Smooth muscle cell (in vitro differentiated cells): ENCODE measurements around the gene LGALS4. TPM values are rescaled to one million over a fixed set of nuclear protein-coding genes. Genes with fewer than 3 reads are reported as not detected.
A peak's percentile ranks its signal among the peaks of the same experiment; 100 is the strongest.
"Not testable (repeated sequence)": the region's sequence is repeated elsewhere in the genome, so short reads cannot be mapped to it uniquely, and the experiment has no call there.

Experiments used
- DNase-seq: peaks from one replicate; lab custom pipeline; 2025; ENCODE audit not compliant: unreplicated experiment; lab: John Stamatoyannopoulos, UW
- H2AFZ ChIP-seq: fragments of 200-600 bp; sonication (generic); 2 replicates; pipeline ENCODE4 v1.6.0; 2016; ENCODE audit warnings: antibody characterized with exemption, low read depth, mild to moderate bottlenecking
- H3F3A ChIP-seq: fragments of 200-600 bp; sonication (generic); 2 replicates; pipeline ENCODE4 v1.6.0; 2017; ENCODE audit warnings: antibody characterized with exemption, low read depth
- H3K27ac ChIP-seq: fragments of 200-600 bp; sonication (generic); 2 replicates; pipeline ENCODE4 v1.5.1; 2016; ENCODE audit warnings: low read depth, mild to moderate bottlenecking
- H3K27me3 ChIP-seq: fragments of 200-600 bp; sonication (generic); 2 replicates; pipeline ENCODE4 v1.6.1; 2016; ENCODE audit warnings: low read depth, mild to moderate bottlenecking
- H3K36me3 ChIP-seq: fragments of 200-600 bp; sonication (generic); 2 replicates; pipeline ENCODE4 v1.5.1; 2016; ENCODE audit warnings: low read depth
- H3K4me1 ChIP-seq: fragments of 200-600 bp; sonication (generic); 2 replicates; pipeline ENCODE4 v1.5.1; 2016; ENCODE audit warnings: low read depth
- H3K4me2 ChIP-seq: fragments of 200-600 bp; sonication (generic); 2 replicates; pipeline ENCODE4 v1.6.0; 2016; ENCODE audit warnings: mild to moderate bottlenecking
- H3K4me3 ChIP-seq: fragments of 200-600 bp; sonication (generic); 2 replicates; pipeline ENCODE4 v1.5.1; 2016; ENCODE audit warnings: mild to moderate bottlenecking
- H3K79me2 ChIP-seq: fragments of 200-600 bp; sonication (generic); 2 replicates; pipeline ENCODE4 v1.6.0; 2016; ENCODE audit warnings: low read depth, mild to moderate bottlenecking
- H3K9ac ChIP-seq: fragments of 200-600 bp; sonication (generic); 2 replicates; pipeline ENCODE4 v1.6.0; 2016; ENCODE audit warnings: low read depth
- H3K9me3 ChIP-seq: fragments of 200-600 bp; sonication (generic); replicated peaks from 2 replicates; pipeline ENCODE4 v1.5.1; 2016; ENCODE audit warnings: low read depth
- H4K20me1 ChIP-seq: fragments of 200-600 bp; sonication (generic); 2 replicates; pipeline ENCODE4 v1.6.0; 2016; ENCODE audit warnings: low read depth
- WGBS: methylation state at CpG from one replicate; pipeline ENCODE4 v1.1.7; 2016; ENCODE audit warnings: low lambda C conversion rate; 5-methylcytosine and 5-hydroxymethylcytosine counted together
- polyA plus RNA-seq: library from polyadenylated mRNA; unstranded; fragments of >200 nt; fragmentation: Nextera tagmentation; extraction: Ambion mirVana; gene quantifications from 2 replicates; pipeline ENCODE4 v1.2.1, GENCODE V29; 2016
- total RNA-seq: library from RNA; depleted of rRNA; stranded (reverse); fragments of >200 nt; gene quantifications from 2 replicates; pipeline ENCODE4 v1.2.3, GENCODE V29; 2014
- TF ChIP-seq, protein P1 (sequence below): fragments of 200-600 bp; sonication (generic); IDR thresholded peaks from 2 replicates; pipeline ENCODE4 v1.5.1; 2017; ENCODE audit warnings: borderline replicate concordance, mild to moderate bottlenecking, antibody characterized with exemption; ENCODE audit not compliant: insufficient read depth, poor library complexity, severe bottlenecking

The LGALS4 gene
- total and polyA plus RNA-seq, 2 experiments from 2014 or later: 2.4 TPM; not detected in 1

DNA sequence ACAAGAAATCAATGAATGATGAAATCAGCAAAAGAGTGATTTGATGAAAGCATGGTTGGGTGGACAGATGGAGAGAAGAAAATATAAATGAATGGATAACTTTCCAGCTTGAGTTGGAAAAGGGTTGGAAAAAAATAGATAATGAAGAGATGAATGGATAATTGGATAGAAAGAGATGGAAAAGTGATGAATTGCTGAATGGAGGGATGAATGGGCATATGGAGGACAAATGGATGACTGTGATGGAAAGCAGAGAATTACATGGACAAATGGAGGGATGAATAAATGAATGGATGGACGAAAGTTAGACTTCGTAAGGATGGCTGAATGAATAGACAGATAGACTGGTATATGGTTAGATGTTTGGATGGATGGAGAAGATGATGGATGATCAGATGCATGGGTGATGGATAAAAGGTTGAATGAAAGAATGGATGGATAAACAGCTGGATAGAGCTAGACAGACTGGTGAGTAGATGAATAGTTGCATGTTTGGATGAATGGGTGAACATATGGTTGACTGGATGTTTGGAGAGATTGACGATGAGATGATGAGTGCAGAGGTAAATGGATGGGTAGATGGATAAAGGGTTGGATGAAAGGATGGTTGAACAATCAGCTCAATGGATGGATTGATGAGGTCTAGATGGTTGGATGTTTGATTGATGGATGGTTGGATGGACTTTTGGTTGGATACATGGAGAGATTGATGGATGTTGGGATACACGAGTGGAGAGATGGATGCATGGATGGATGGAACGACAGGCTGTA is 12.0 kb downstream of the LGALS4 start:
- Histone ChIP-seq H3K4me2 (no peak overlapping the region), H3F3A (no peaks in the 10 kb centered on the region), H4K20me1 (no peaks in the 10 kb centered on the region), H3K79me2 (no peaks in the 10 kb centered on the region), H3K27ac (peak overlapping the region; percentile 66), H3K27me3 (no peaks in the 10 kb centered on the region), H2AFZ (no peak overlapping the region), H3K4me3 (no peak overlapping the region), H3K36me3 (no peaks in the 10 kb centered on the region), H3K9ac (no peak overlapping the region), H3K4me1 (no peaks in the 10 kb centered on the region), H3K9me3 (no peaks in the 10 kb centered on the region)
- TF ChIP-seq, protein P1, sequence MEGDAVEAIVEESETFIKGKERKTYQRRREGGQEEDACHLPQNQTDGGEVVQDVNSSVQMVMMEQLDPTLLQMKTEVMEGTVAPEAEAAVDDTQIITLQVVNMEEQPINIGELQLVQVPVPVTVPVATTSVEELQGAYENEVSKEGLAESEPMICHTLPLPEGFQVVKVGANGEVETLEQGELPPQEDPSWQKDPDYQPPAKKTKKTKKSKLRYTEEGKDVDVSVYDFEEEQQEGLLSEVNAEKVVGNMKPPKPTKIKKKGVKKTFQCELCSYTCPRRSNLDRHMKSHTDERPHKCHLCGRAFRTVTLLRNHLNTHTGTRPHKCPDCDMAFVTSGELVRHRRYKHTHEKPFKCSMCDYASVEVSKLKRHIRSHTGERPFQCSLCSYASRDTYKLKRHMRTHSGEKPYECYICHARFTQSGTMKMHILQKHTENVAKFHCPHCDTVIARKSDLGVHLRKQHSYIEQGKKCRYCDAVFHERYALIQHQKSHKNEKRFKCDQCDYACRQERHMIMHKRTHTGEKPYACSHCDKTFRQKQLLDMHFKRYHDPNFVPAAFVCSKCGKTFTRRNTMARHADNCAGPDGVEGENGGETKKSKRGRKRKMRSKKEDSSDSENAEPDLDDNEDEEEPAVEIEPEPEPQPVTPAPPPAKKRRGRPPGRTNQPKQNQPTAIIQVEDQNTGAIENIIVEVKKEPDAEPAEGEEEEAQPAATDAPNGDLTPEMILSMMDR: no peak
- WGBS: 96% methylated on average over 5 of the region's 5 CpGs
- no peak for DNase-seq

- no peak overlapping the region for H3K9ac ChIP-seq
- no peak for DNase-seq
- no peak overlapping the region for H3K4me3 ChIP-seq
- H2AFZ ChIP-seq: no peak overlapping the region
- H3K79me2 ChIP-seq: no peaks in the 10 kb centered on the region
- no peak overlapping the region for H3K4me2 ChIP-seq
- peak overlapping the region; percentile 66 for H3K27ac ChIP-seq
- no peaks in the 10 kb centered on the region for H3K27me3 ChIP-seq
- no peaks in the 10 kb centered on the region for H3K36me3 ChIP-seq
- no peaks in the 10 kb centered on the region for H3K9me3 ChIP-seq
- 84% methylated on average over 10 of the region's 10 CpGs for WGBS
- H3K4me1 ChIP-seq: no peaks in the 10 kb centered on the region
- TF ChIP-seq, protein P1: no peak
- no peaks in the 10 kb centered on the region for H3F3A ChIP-seq
- no peaks in the 10 kb centered on the region for H4K20me1 ChIP-seq
Observed at GRCh38 chr19:38799104-38799503, 13.6 kb downstream of the LGALS4 start.

DNA sequence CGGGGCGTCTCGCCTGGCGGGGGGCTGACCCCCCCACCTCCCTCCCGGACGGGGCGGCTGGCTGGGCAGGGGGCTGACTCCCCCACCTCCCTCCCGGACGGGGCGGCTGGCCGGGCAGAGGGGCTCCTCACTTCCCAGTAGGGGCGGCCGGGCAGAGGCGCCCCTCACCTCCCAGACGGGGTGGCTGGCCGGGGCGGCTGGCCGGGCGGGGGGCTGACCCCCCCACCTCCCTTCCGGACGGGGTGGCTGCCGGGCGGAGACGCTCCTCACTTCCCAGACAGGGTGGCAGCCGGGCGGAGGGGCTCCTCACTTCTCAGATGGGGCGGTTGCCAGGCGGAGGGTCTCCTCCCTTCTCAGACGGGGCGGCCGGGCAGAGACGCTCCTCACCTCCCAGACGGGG is 15.0 kb downstream of the LGALS4 start:
- H3K9ac ChIP-seq, H3K27ac ChIP-seq, H3K9me3 ChIP-seq, H3K36me3 ChIP-seq, DNase-seq, H3K4me3 ChIP-seq, H3F3A ChIP-seq, H3K4me2 ChIP-seq, H4K20me1 ChIP-seq, H2AFZ ChIP-seq, H3K79me2 ChIP-seq, H3K4me1 ChIP-seq, H3K27me3 ChIP-seq: not testable (repeated sequence)
- 93% methylated on average over 3 of the region's 33 CpGs for WGBS

- Histone ChIP-seq H2AFZ (no peak overlapping the region), H3F3A (no peaks in the 10 kb centered on the region), H3K79me2 (no peaks in the 10 kb centered on the region), H3K27me3 (no peaks in the 10 kb centered on the region), H3K9ac (no peak overlapping the region), H4K20me1 (no peaks in the 10 kb centered on the region), H3K27ac (no peak overlapping the region), H3K4me3 (no peak overlapping the region), H3K4me2 (no peak overlapping the region), H3K4me1 (no peaks in the 10 kb centered on the region), H3K36me3 (no peaks in the 10 kb centered on the region), H3K9me3 (no peaks in the 10 kb centered on the region)
- WGBS: 78% methylated on average over 2 of the region's 2 CpGs
- TF ChIP-seq, protein P1: no peak
- no peak for DNase-seq
Observed at GRCh38 chr19:38796154-38796553, 16.6 kb downstream of the LGALS4 start.
